ENCODE measurements around the gene C1orf50.
"Not testable (repeated sequence)": the region's sequence is repeated elsewhere in the genome, so short reads cannot be mapped to it uniquely, and the experiment has no call there.

Gene C1orf50

GRCh38 chr1:42806171-42806570, 39.1 kb downstream of the C1orf50 start:
- DNase-seq, result no peak

GRCh38 chr1:42806593-42806992, 39.5 kb downstream of the C1orf50 start:
- no peak for DNase-seq

GRCh38 chr1:42807056-42807668, 40.1 kb downstream of the C1orf50 start:
- DNase-seq, result no peak

- DNase-seq, result not testable (repeated sequence)
These were observed 47.8 kb downstream of the C1orf50 start for GRCh38 chr1:42814815-42815214.

- DNase-seq, result no peak
These were observed 49.0 kb downstream of the C1orf50 start for GRCh38 chr1:42815941-42816584.

- peak; percentile 91 to 94 for DNase-seq
These were observed 49.8 kb downstream of the C1orf50 start, which contains the start of the genes ERMAP and SVBP for GRCh38 chr1:42816585-42817439. Gene ERMAP, plus strand, starts transcription at chr1:42817122. Its CDS starts 13,327 bp downstream, at chr1:42830449. Gene SVBP, minus strand, starts transcription at chr1:42817397. Its CDS starts 853 bp downstream, at chr1:42816544.

- DNase-seq, result no peak
These were observed 50.4 kb downstream of the C1orf50 start for GRCh38 chr1:42817440-42817767.

- no peak for DNase-seq
These were observed 50.9 kb downstream of the C1orf50 start for GRCh38 chr1:42817976-42818375.

GRCh38 chr1:42820813-42821212, 53.8 kb downstream of the C1orf50 start:
- DNase-seq, result no peak

GRCh38 chr1:42821690-42822089, 54.6 kb downstream of the C1orf50 start:
- no peak for DNase-seq

- no peak for DNase-seq
These were observed 55.8 kb downstream of the C1orf50 start for GRCh38 chr1:42822800-42823392.

GRCh38 chr1:42824481-42825035, 57.5 kb downstream of the C1orf50 start:
- DNase-seq, result no peak

- DNase-seq, result no peak
These were observed 58.2 kb downstream of the C1orf50 start for GRCh38 chr1:42825036-42825851.
